ENCODE data around the gene NPAS3. TPM values are rescaled to one million over a fixed set of nuclear protein-coding genes. Genes with fewer than 3 reads are reported as not detected.

The NPAS3 gene
- total and polyA plus RNA-seq, 2 donors (not counting 3 experiments of a cell fraction or from before 2014, with no cell fraction given): 0.10 to 0.13 TPM

- intact Hi-C loops (cut with micrococcal nuclease): no loop called here
- H2AFZ ChIP-seq (ENCODE audit: low read depth, low read length): no peak overlapping the region
- no peaks in the 10 kb centered on the region for H3K36me3 ChIP-seq (ENCODE audit: control insufficient read depth in 2 of 2, extremely low read depth in 1 of 2, insufficient read depth in 2 of 2, low read length in 2 of 2)
- no peak overlapping the region for H3K27ac ChIP-seq (ENCODE audit: insufficient read depth, low read depth, low read length)
- H3K79me2 ChIP-seq (ENCODE audit: control insufficient read depth, insufficient read depth, low read length): no peaks in the 10 kb centered on the region
- BruUV-seq (replicated peaks): no TSS peak
- POLR2A ChIA-PET: no interaction called here
- CTCF ChIA-PET: no interaction called here
- FAIRE-seq (no peak), DNase-seq (ENCODE audit: low read depth, low spot score) (no peak)
- H3K4me1 ChIP-seq (ENCODE audit: control insufficient read depth, extremely low read depth, insufficient read depth, low read length): no peaks in the 10 kb centered on the region
- TF ChIP-seq JUN (IDR thresholded peaks at IDR 0.05; ENCODE audit: borderline replicate concordance, insufficient read depth, insufficient read length, low read depth): no peak
- TF ChIP-seq POLR2AphosphoS5 (IDR thresholded peaks at IDR 0.05; ENCODE audit: insufficient read depth, low read depth, low read length): no peak
- no peak for TF ChIP-seq POLR2A (IDR thresholded peaks at IDR 0.05; ENCODE audit: low read depth, low read length)
- no peak for TF ChIP-seq GATA2 (IDR thresholded peaks at IDR 0.05; ENCODE audit: insufficient read depth, insufficient read length, low read depth, low read length)
- TF ChIP-seq MYC (IDR thresholded peaks at IDR 0.05; ENCODE audit: low read depth, low read length): no peak
- no peak for TF ChIP-seq MAX (IDR thresholded peaks at IDR 0.05; ENCODE audit: insufficient read depth, insufficient read length)
- TF ChIP-seq EZH2 (IDR thresholded peaks at IDR 0.05; ENCODE audit: borderline replicate concordance, low read depth, low read length, severe bottlenecking): no peak
- no peak for TF ChIP-seq CTCF (IDR thresholded peaks at IDR 0.05; ENCODE audit: extremely low read depth in 1 of 2, insufficient read depth in 1 of 2, low read depth in 1 of 2, low read length in 2 of 2)
- no peak for TF ChIP-seq FOS (IDR thresholded peaks at IDR 0.05; ENCODE audit: borderline replicate concordance, insufficient read depth, low read length)
- dilution Hi-C loops (cut with MboI; ENCODE audit: extremely low pct_ligation_motif_present, low sequenced_read_pairs): no loop called here
- H3K9me1 ChIP-seq (replicated peaks; ENCODE audit: control insufficient read depth, extremely low read depth, insufficient read depth, low read length): no peaks in the 10 kb centered on the region
- no peaks in the 10 kb centered on the region for H4K20me1 ChIP-seq (replicated peaks; ENCODE audit: control insufficient read depth, extremely low read depth, insufficient read depth, low read length)
- no peak overlapping the region for H3K9ac ChIP-seq (replicated peaks; ENCODE audit: extremely low read depth, insufficient read depth, low read length)
- no peak overlapping the region for H3K4me2 ChIP-seq (ENCODE audit: insufficient read depth, low read length)
- H3K27me3 ChIP-seq (ENCODE audit: control insufficient read depth in 2 of 2, insufficient read depth in 2 of 2, low read length in 2 of 2): peaks cover 0 to 3% of the 10 kb centered on the region in 2 experiments
- no peaks in the 10 kb centered on the region for H3K9me3 ChIP-seq (replicated peaks; ENCODE audit: control insufficient read depth, insufficient read depth, low read length)
- H3K4me3 ChIP-seq (replicated peaks in 1 of 3; ENCODE audit: insufficient read depth in 1 of 3, low read depth in 1 of 3, low read length in 3 of 3): no peak overlapping the region
These were observed 352.9 kb downstream of the NPAS3 start for GRCh38 chr14:33291529-33292104.

Measured in endothelial cell of umbilical vein (primary cell).